ENCODE measurements around the gene GAP43. TPM values are rescaled to one million over a fixed set of nuclear protein-coding genes. Genes with fewer than 3 reads are reported as not detected.
"Not testable (repeated sequence)": the region's sequence is repeated elsewhere in the genome, so short reads cannot be mapped to it uniquely, and the experiment has no call there.

The GAP43 gene
- total RNA-seq, 2 donors from 2014 or later, result 0.61 to 2.1 TPM

GRCh38 chr3:115720983-115721382 lies 97.7 kb downstream of the GAP43 start:
- ATAC-seq, result no peak
- no peak for DNase-seq
- intact Hi-C loops (cut with DNase I, micrococcal nuclease), result no loop called here

- DNase-seq (no peak), ATAC-seq (no peak)
- intact Hi-C loops (cut with DNase I, micrococcal nuclease), result no loop called here
These were observed 102.5 kb downstream of the GAP43 start for GRCh38 chr3:115725800-115726199.

- DNase-seq (no peak), ATAC-seq (no peak)
- intact Hi-C loops (cut with DNase I, micrococcal nuclease), result no loop called here
These were observed 103.8 kb downstream of the GAP43 start for GRCh38 chr3:115727135-115727534.

- DNase-seq, result no peak
- ATAC-seq, result no peak
- intact Hi-C loops (cut with DNase I, micrococcal nuclease), result no loop called here
These were observed 104.7 kb downstream of the GAP43 start for GRCh38 chr3:115728013-115728412.

DNA sequence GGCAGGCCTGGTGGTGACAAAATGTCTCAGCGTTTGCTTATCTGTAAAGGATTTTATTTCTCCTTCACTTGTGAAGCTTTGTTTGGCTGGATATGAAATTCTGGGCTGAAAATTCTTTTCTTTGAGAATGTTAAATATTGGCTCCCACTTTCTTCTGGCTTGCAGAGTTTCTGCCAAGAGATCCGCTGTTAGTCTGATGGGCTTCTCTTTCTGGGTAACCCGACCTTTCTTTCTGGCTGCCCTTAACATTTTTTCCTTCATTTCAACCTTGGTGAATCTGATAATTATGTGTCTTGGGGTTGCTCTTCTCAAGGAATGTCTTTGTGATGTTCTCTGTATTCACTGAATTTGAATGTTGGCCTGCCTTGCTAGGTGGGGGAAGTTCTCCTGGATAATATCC lies 113.0 kb downstream of the GAP43 start:
- ATAC-seq; DNase-seq; intact Hi-C loops (cut with DNase I, micrococcal nuclease): not testable (repeated sequence)

- intact Hi-C loops (cut with DNase I, micrococcal nuclease), result no loop called here
- DNase-seq (no peak), ATAC-seq (no peak)
These were observed 118.3 kb downstream of the GAP43 start for GRCh38 chr3:115741650-115742049.

DNA sequence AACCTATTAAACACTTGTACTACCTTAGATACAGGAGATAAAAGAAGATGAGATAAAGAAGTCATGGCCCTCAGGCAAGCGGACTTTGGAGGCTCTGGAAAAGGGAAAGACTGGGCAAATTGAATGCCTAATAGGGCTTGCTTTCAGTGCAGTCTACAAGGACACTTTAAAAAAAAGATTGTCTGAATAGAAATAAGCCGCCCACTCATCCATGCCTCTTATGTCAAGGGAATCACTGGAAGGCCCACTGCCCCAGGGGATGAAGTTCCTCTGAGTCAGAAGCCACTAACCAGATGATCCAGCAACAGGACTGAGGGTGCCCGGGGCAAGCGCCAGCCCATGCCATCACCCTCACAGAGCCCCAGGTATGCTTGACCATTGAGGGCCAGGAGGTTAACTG lies 121.2 kb downstream of the GAP43 start:
- ATAC-seq; DNase-seq; intact Hi-C loops (cut with DNase I, micrococcal nuclease): not testable (repeated sequence)

DNA sequence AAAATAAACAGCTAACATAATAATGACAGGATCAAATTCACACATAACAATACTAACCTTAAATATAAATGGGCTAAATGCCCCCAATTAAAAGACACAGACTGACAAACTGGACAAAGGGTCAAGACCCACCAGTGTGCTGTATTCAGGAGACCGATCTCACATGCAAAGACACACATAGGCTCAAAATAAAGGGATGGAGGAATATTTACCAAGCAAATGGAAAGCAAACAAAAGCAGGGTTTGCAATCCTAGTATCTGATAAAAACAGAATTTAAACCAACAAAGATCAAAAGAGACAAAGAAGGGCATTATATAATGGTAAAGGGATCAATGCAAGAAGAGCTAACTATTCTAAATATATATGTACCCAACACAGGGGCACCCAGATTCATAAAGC lies 129.7 kb downstream of the GAP43 start:
- ATAC-seq; intact Hi-C loops (cut with DNase I, micrococcal nuclease); DNase-seq: not testable (repeated sequence)

DNA sequence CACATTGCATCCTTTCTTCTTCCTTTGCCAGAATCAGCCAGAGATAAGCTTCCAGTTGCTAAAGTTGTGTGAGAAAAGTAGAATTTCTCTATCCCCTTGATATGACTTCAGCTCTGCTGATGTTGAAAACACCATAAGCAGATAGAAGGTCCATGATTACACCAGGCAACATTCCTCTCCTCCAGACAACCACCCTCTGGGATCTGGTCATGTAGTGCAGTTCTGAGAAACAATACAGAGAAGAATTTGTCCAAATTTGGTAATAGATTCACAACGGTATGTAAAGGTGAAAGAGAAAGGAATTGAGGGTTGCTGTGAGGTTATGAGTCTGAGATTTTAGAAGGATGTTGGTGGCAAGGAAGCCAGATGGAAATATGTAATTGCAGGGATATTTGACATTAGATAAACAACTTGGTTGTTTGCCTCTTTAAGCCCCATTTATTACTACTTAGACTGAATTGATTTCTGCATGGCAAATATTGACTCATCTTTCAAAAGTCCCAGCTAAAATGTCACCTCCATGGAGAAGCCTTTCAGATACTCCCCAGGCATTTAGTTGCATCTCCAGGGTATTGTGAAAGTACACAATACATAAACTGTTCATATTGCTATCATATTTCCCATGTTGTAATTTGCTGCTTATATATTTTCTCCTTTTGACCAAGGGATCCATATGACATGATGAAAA lies 134.9 kb downstream of the GAP43 start:
- intact Hi-C loops (cut with DNase I, micrococcal nuclease), result no loop called here
- ATAC-seq, result no peak
- DNase-seq, result no peak

DNA sequence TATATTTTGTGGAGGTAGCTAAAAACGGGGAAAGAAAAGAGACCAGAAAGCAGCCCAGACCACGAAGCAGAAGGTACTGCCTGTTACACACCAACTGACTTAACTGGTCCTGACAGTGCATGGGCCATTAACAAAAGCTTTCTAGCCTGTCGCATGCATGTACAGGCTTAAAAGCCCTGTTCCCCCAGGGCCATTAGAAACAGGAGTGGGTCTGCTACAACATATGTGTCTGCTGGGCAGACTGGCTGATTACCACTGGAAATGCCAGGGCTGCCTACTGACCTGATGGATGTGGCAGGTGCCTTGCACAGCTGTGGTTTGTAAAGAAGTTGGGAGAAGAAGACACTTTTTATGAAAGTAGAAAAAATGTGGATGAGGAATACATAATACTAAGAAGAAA lies 137.4 kb downstream of the GAP43 start:
- DNase-seq, result no peak

DNA sequence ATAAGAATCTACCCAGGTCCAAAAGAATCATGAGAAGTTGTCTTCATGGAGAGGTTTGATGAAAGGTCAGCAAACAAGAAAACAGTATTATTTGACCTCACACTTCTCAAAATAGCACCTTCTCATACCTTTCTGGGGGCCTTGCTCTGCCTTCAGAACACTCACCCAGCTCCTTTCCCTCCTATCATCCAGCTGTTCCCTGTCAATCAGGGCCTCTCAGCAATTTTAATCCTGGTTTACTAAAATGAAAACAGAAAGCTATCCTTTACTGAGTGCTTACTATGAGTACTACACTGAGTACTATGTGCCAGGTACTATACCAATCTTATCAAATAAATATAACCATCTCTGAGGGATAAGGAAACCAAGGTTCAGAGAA lies 138.6 kb downstream of the GAP43 start:
- intact Hi-C loops (cut with DNase I, micrococcal nuclease), result no loop called here
- DNase-seq, result no peak
- no peak for ATAC-seq

More for the DNA sequence above, 137.4 kb downstream of the GAP43 start:
- intact Hi-C loops (cut with DNase I, micrococcal nuclease), result no loop called here
- no peak for ATAC-seq

DNA sequence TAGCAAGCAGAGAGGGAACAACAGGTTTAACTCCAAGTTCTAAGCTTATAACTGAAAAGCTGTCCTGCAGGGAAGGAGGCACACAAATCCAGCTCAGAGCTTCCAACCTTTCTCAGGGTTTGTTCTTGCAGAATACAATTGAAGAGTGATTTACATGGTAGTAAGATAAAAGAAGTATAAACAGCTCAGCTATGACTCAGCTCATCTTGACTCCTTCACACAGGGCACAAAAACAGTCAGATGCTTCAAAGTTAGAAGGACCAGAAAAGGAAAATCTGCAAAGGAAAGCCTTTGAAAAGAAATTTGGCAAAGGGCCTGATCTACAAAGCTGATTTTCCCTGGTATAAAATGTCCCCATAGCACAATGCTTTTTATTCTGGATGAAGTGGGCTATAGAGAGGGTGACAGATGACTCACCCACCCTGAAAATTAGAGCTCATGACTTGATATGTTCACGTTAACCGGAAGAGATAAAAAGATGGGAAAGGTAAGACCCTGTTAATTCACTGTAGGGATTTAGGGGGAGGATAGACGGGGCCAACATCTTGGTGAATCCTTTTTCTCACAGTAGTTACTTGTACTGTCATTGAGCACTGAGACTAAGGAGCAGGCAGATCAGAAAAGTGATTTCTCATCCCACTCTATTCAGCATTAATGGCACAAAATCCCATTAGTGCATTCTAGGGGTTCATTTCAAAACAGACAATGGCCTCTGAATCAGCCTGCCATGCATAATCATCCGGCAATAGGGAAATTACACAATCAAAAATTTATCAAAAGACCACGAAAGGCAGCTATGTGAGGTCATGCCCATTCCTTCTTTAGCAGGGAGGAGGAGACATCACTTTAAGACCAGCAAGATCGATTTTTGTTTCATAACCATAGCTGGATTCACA lies 143.5 kb downstream of the GAP43 start:
- ATAC-seq, result no peak
- no peak for DNase-seq
- intact Hi-C loops (cut with DNase I, micrococcal nuclease), result no loop called here

GRCh38 chr3:115768661-115769060 lies 145.4 kb downstream of the GAP43 start:
- no peak for ATAC-seq
- intact Hi-C loops (cut with DNase I, micrococcal nuclease), result no loop called here

More at GRCh38 chr3:115768661-115769060, 145.4 kb downstream of the GAP43 start:
- no peak for DNase-seq
